Activated CD4-positive, alpha-beta T cell treated with anti-CD3 and anti-CD28 coated beads for 36 hours (primary cell): Measurements from ENCODE around the gene ACHE. TPM values are rescaled to one million over a fixed set of nuclear protein-coding genes. Genes with fewer than 3 reads are reported as not detected.
A peak's percentile ranks its signal among the peaks of the same experiment; 100 is the strongest.

Source experiments
- ATAC-seq: fragments of 200-7000 bp; cut with Tn5 transposase; one replicate; pipeline ENCODE4 v1.10.0; 2021; ENCODE audit warnings: mild to moderate bottlenecking, moderate library complexity
- CTCF ChIA-PET: fragments of 350-600 bp; sonication (Branson Sonifier 250); formaldehyde crosslinking; loops from one replicate; lab custom pipeline; 2021; ENCODE audit warnings: antibody characterized with exemption; lab: Charles Lee
- POLR2A ChIA-PET: fragments of 350-600 bp; sonication (Branson Sonifier 250); formaldehyde crosslinking; loops from one replicate; lab custom pipeline; 2021; ENCODE audit warnings: antibody characterized with exemption, inconsistent platforms; lab: Charles Lee
- DNase-seq: peaks from one replicate; pipeline ENCODE4 v3.0.0-alpha.2; 2020
- H3K27ac Mint-ChIP-seq: one replicate; pipeline ENCODE4 v1.8.0; 2021; ENCODE audit warnings: mixed read lengths
- H3K27me3 Mint-ChIP-seq: one replicate; pipeline ENCODE4 v1.8.0; 2021; ENCODE audit warnings: mixed read lengths
- H3K36me3 Mint-ChIP-seq: one replicate; pipeline ENCODE4 v1.8.0; 2021; ENCODE audit warnings: low read depth, mixed read lengths
- H3K4me1 Mint-ChIP-seq: one replicate; pipeline ENCODE4 v1.8.0; 2021; ENCODE audit warnings: mixed read lengths
- H3K4me3 Mint-ChIP-seq: one replicate; pipeline ENCODE4 v1.8.0; 2021; ENCODE audit warnings: mild to moderate bottlenecking, moderate library complexity, mixed read lengths
- H3K9me3 Mint-ChIP-seq: one replicate; pipeline ENCODE4 v1.8.0; 2021; ENCODE audit warnings: low read depth, mixed read lengths
- intact Hi-C, 2 experiments: fragments of 100-400 bp; cut with DNase I in 1 of 2; cut with micrococcal nuclease in 1 of 2; formaldehyde crosslinking; loops; one replicate each; pipeline versions ENCODE4 v1.14.2 to v1.15.1; 2022 to 2024; cut with DNase I, micrococcal nuclease
- total RNA-seq, 2 experiments: library from RNA; stranded (reverse); gene quantifications; one replicate each; pipeline ENCODE4 v1.2.3, GENCODE V29; 2021

Gene ACHE
- total RNA-seq, 2 experiments from 2014 or later, result 0.09 TPM; not detected in 1

DNA sequence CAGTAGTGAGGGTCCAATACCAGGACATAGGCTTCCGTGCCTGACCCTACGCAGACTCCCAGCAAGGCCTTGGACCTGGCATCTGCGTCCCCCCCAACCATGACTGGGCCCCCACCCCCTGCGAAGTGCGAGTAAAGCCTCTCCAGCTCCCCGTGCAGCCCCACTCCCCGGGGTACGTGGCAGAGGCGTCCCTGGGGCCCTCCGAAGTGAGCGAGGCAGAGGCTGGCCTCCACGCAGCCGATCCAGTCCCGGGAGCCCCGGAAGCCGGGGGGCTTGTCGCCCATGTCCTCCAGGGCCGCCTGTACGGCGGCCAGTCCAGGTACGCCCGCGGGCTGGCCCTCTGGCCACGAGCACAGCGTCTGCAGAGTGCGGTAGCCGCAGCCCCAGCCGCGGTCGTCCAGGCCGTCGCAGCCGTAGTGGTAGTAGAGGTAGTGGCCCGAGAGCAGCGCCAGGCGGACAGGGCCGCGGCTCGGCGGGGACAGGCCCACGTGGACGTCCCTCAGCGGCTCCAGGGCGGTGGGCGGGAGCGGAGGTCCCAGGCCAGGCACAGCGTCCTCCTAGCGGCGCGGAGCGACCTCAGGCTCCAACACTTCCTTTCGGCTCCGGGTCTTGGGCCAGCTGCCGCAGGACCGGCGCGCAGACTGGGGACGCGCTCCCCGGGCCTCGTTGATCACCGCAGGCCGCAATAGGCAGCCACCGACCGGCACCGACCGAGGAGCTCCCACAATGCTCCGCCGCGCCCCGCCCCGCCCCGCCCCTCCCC lies 6.5 kb downstream of the ACHE start, which contains the start of gene UFSP1:
UFSP1 (minus strand) TSS at position 728 of the 763 bp plus-strand sequence; CDS start at position 284, 444 bp downstream.
- CTCF ChIA-PET, result interaction anchor here (0.6 to 3.5 kb wide), 14 partner anchors 9 to 255 kb away, joined by 3 to 24 read pairs (median 6); partner anchors contain the start of genes POP7, SLC12A9 and SRRT
- Mint-ChIP-seq H3K27ac (peak within 1 kb of the TSS; percentile 91), H3K27me3 (peaks cover 13% of the 10 kb centered on the region), H3K36me3 (peaks cover 44% of the 10 kb centered on the region), H3K4me3 (peak within 1 kb of the TSS; percentile 77), H3K9me3 (no peaks in the 10 kb centered on the region), H3K4me1 (peaks cover 42% of the 10 kb centered on the region)
- intact Hi-C loops, result loop anchor here (1.0 to 5.0 kb wide), 9 partner anchors 14 to 329 kb away; partner anchors contain the start of genes SLC12A9 (in 2 of the 2), AP1S1 (in 1 of the 2), GNB2 (in 1 of the 2) and MOSPD3 (in 1 of the 2)
- DNase-seq (peak; percentile 37), ATAC-seq (peak; percentile 41)
- POLR2A ChIA-PET, result interaction anchor here (0.5 to 5.6 kb wide), 9 partner anchors 9 to 1093 kb away, joined by 3 to 73 read pairs (median 4); partner anchors contain the start of genes FBXO24, LRCH4, POP7 and SLC12A9

DNA sequence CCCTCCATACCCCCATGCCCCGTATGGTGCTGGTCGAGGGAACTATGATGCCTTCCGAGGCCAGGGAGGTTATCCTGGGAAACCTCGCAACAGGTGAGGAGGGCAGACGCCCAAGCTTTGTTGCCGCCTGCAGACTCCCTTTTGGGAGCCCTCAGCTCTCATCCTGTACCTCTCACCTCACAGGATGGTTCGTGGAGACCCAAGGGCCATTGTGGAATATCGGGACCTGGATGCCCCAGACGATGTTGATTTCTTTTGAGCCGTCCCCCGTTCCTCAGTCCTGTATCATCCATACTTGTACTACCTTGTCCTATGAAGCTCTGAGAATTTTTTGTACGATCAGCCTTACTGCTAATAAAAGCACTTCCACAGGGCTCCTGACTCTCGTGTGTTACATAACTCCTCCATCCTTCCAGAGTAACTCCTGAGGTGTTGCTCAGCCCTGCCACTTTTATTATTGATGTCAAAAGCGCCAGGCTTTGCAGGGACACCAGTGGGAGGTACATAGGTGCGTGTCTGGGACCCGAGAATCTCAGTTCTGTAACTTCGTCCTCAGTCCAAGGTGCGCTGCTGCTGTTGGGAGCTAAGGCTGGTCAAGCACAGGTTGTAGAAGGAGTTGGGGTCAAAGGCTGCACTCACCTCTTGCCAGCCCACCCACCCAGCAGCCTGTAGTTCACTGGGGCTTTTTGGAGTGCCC lies 7.2 kb downstream of the ACHE start:
- ChIA-PET POLR2A (interaction anchor here (0.7 to 5.6 kb wide), 3 partner anchors 10 to 1093 kb away, joined by 3 to 73 read pairs (median 9); partner anchors contain the start of gene SRRT), CTCF (interaction anchor here (0.6 to 3.5 kb wide), 8 partner anchors 9 to 208 kb away, joined by 3 to 24 read pairs (median 4); partner anchors contain the start of genes POP7, SLC12A9 and SRRT)
- H3K4me3 Mint-ChIP-seq, result peak overlapping the region; percentile 77
- intact Hi-C loops, result loop anchor here (2.0 to 5.0 kb wide), 4 partner anchors 36 to 279 kb away; partner anchors contain the start of genes AP1S1 (in 1 of the 2), SLC12A9 (in 1 of the 2), TRIM56 (in 1 of the 2) and VGF (in 1 of the 2)
- H3K27ac Mint-ChIP-seq, result peak overlapping the region; percentile 91
- ATAC-seq (no peak), DNase-seq (peak; percentile 16)
- peaks cover 11% of the 10 kb centered on the region for H3K27me3 Mint-ChIP-seq
- H3K9me3 Mint-ChIP-seq, result no peaks in the 10 kb centered on the region
- peaks cover 51% of the 10 kb centered on the region for H3K36me3 Mint-ChIP-seq
- H3K4me1 Mint-ChIP-seq, result peaks cover 42% of the 10 kb centered on the region

DNA sequence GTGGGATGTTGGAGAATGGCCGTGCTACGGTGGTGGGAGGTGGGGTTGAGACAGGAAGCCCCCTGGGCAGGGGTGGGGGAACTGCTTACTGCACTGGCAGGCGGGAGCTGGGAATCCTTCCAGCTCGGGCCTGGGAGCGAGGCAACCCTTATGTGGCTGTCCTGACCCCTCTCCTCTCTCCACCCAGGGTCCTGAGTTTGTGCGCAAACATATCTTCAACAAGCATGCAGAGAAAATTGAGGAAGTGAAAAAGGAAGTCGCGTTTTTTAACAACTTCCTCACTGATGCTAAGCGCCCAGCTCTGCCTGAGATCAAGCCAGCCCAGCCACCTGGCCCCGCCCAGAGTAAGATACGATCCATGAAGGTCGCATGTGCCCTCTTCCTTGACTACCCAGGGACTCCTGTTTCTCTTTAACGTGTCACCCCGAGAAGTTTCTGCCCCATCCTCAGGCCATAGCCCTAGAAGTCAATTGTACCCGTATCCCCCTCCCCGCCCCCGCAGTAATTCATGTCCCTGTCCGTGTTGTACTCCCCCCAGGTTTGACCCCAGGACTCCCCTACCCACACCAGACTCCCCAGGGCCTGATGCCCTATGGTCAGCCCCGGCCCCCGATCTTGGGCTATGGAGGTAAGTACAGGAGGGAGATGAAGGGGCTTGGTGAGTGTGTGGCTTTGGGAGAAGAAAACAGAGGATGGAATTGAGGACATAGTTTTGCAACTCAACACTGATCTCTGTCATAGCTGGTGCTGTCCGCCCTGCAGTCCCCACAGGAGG lies 8.0 kb downstream of the ACHE start:
- H3K4me3 Mint-ChIP-seq, result peak overlapping the region; percentile 77
- H3K9me3 Mint-ChIP-seq, result no peaks in the 10 kb centered on the region
- peaks cover 57% of the 10 kb centered on the region for H3K36me3 Mint-ChIP-seq
- peaks cover 11% of the 10 kb centered on the region for H3K27me3 Mint-ChIP-seq
- ChIA-PET POLR2A (interaction anchor here (2.0 to 5.6 kb wide), 2 partner anchors 9 to 12 kb away, joined by 9 to 73 read pairs; partner anchors contain the start of gene SRRT), CTCF (interaction anchor here (0.6 to 3.5 kb wide), 7 partner anchors 8 to 208 kb away, joined by 3 to 24 read pairs (median 4); partner anchors contain the start of genes POP7 and SRRT)
- intact Hi-C loops, result loop anchor here (1.0 to 5.0 kb wide), 5 partner anchors 12 to 280 kb away; partner anchors contain the start of genes AP1S1 (in 1 of the 2), SLC12A9 (in 1 of the 2), SRRT (in 1 of the 2) and TRIM56 (in 1 of the 2)
- DNase-seq, result peak; percentile 72
- H3K27ac Mint-ChIP-seq, result peak overlapping the region; percentile 91
- H3K4me1 Mint-ChIP-seq, result peaks cover 46% of the 10 kb centered on the region
- ATAC-seq, result peak; percentile 32

DNA sequence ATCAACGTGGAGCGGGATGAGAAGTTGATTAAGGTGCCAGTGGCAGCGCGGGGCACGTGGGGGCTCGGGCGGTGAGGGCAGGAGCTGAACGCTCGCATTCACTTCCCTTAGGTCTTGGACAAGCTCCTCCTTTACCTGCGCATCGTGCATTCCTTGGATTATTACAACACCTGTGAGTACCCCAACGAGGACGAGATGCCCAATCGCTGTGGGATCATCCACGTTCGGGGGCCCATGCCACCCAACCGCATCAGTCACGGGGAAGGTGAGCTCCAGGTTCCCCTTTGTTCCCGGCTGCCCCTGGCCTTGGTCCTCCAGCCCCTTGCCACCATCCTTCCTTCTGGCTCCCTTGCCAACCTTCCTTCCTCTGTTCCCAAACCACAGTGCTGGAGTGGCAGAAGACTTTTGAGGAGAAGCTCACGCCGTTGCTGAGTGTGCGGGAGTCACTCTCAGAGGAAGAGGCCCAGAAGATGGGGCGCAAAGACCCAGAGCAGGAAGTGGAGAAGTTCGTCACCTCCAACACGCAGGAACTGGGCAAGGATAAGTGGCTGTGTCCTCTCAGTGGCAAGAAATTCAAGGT lies 8.7 kb downstream of the ACHE start:
- POLR2A ChIA-PET, result interaction anchor here (2.0 to 5.6 kb wide), 2 partner anchors 9 to 11 kb away, joined by 9 to 73 read pairs; partner anchors contain the start of gene SRRT

DNA sequence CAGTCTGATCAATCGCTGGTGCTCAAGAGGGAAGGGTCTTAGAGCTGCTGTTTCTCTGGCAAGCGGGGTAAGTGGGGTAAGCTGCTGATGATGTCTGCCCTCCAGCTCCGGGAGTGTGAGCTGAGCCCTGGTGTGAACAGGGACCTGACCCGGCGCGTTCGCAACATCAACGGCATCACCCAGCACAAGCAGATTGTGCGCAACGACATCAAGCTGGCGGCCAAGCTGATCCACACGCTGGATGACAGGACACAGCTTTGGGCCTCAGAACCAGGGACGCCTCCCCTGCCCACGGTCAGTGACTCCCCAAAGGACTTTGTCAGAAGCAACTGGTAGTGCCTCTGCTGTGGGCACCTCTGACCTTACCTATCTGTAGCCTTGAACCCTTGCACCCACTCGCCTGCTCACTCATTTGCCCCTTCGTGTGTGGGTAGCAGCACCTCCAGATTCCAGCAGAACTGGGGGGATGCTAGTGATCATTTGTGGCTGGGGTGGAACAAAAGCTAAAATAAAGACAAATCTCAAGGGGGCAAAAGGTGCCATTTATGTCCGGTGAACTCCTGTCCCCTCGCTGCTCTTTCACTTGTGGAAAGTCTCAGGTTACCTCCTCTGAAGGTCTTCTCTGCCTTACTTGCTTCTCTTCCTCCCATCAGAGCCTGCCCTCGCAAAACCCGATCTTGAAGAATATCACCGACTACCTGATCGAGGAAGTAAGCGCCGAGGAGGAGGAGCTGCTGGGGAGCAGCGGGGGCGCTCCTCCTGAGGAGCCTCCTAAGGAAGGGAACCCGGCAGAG lies 9.3 kb downstream of the ACHE start:
- ChIA-PET CTCF (interaction anchor here (0.6 to 3.5 kb wide), 3 partner anchors 9 to 1412 kb away, joined by 3 to 24 read pairs (median 3); partner anchors contain the start of gene SRRT), POLR2A (interaction anchor here (5.6 kb wide), 1 partner anchor 11 kb away, joined by 73 read pairs; the partner anchor contains the start of gene SRRT)
- Mint-ChIP-seq H3K4me1 (peaks cover 40% of the 10 kb centered on the region), H3K27me3 (peaks cover 2% of the 10 kb centered on the region), H3K9me3 (no peaks in the 10 kb centered on the region), H3K4me3 (no peak overlapping the region), H3K27ac (peak overlapping the region; percentile 53), H3K36me3 (peaks cover 65% of the 10 kb centered on the region)
- ATAC-seq (no peak), DNase-seq (no peak)
- intact Hi-C loops, result loop anchor here in 1 of 2 experiments (5.0 kb wide), 2 partner anchors 266 to 281 kb away; partner anchors contain the start of genes AP1S1 and VGF

More for the DNA sequence above, 8.7 kb downstream of the ACHE start:
- DNase-seq, result peak; percentile 39
- Mint-ChIP-seq H3K9me3 (no peaks in the 10 kb centered on the region), H3K27ac (peak overlapping the region; percentile 91), H3K4me1 (peaks cover 45% of the 10 kb centered on the region), H3K36me3 (peaks cover 61% of the 10 kb centered on the region), H3K27me3 (peaks cover 7% of the 10 kb centered on the region), H3K4me3 (peak overlapping the region; percentile 77)
- no peak for ATAC-seq
- CTCF ChIA-PET, result interaction anchor here (0.7 to 3.5 kb wide), 3 partner anchors 9 to 84 kb away, joined by 3 to 24 read pairs (median 3); partner anchors contain the start of gene SRRT
- intact Hi-C loops, result loop anchor here (1.0 to 5.0 kb wide), 3 partner anchors 12 to 280 kb away; partner anchors contain the start of genes AP1S1 (in 1 of the 2), SRRT (in 1 of the 2) and VGF (in 1 of the 2)

DNA sequence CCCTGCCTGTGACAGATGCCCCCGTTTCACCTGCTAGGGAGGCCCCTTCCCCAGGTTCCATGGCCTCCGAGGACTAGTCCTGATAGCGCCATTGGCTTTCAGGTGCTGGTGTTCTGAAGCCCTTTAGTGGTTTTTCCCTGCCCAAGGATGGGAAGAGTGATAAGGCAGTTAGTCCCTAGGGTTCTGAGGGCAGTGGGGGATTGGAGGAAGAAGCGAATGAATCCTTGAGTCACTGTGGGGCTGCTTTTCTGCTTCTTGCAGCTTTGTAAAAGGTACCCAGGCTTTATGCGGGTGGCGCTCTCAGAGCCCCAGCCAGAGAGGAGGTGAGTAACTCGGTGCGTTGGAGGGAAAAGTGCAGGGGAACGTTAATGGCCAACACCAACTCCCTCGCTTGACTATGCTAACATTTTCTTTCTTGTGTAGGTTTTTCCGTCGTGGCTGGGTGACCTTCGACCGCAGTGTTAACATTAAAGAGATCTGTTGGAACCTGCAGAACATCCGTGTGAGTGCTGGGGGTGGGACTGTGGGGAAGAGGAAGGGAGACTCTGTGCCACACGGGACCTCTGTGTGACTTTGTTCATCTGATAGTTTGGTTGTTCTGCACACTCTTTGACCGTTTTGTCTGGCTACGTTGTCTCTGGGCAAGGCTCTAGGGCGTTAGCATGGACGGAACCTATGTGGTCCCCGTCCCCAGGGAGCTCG lies 10.1 kb downstream of the ACHE start:
- POLR2A ChIA-PET, result interaction anchor here (5.6 kb wide), 1 partner anchor 10 kb away, joined by 73 read pairs; the partner anchor contains the start of gene SRRT
- ATAC-seq (no peak), DNase-seq (peak; percentile 13)
- intact Hi-C loops, result loop anchor here in 1 of 2 experiments (5.0 kb wide), 2 partner anchors 267 to 282 kb away; partner anchors contain the start of genes AP1S1 and VGF
- Mint-ChIP-seq H3K4me1 (peaks cover 39% of the 10 kb centered on the region), H3K9me3 (no peaks in the 10 kb centered on the region), H3K4me3 (no peak overlapping the region), H3K36me3 (peaks cover 71% of the 10 kb centered on the region), H3K27ac (no peak overlapping the region), H3K27me3 (no peaks in the 10 kb centered on the region)
- CTCF ChIA-PET, result interaction anchor here (0.6 to 3.5 kb wide), 2 partner anchors 10 to 1412 kb away, joined by 3 to 24 read pairs; partner anchors contain the start of gene SRRT

DNA sequence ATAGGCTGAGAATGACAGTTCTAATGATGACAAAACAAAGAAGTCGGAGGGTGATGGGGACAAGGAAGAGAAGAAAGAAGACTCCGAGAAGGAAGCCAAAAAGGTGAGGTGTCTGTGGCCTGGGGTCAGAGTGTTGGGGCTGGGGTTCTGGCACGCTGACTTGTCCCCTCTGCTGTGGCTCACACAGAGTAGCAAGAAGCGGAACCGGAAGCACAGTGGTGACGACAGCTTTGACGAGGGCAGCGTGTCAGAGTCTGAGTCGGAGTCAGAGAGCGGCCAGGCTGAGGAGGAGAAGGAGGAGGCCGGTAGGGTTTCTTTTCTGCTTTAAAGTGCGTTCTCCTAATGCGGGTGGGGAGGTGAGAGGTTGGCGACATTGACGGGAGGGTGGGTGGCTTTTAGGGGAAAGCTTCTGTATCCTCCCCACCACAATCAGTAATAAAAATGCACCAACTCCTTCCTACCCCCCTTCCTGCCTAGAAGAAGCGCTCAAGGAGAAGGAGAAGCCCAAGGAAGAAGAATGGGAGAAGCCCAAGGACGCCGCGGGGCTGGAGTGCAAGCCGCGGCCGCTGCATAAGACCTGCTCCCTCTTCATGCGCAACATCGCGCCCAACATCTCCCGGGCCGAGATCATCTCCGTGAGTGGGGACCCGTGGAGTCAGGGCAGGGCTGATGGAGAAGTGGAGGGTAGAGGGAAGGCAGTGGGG lies 10.8 kb downstream of the ACHE start:
- no peaks in the 10 kb centered on the region for H3K27me3 Mint-ChIP-seq
- DNase-seq, result peak; percentile 40
- POLR2A ChIA-PET, result interaction anchor here (5.6 kb wide), 1 partner anchor 9 kb away, joined by 73 read pairs; the partner anchor contains the start of gene SRRT
- no peaks in the 10 kb centered on the region for H3K9me3 Mint-ChIP-seq
- CTCF ChIA-PET, result interaction anchor here (0.7 kb wide), 1 partner anchor 855 kb away, joined by 3 read pairs; no protein-coding TSS in a partner anchor
- H3K4me1 Mint-ChIP-seq, result peaks cover 37% of the 10 kb centered on the region
- intact Hi-C loops, result loop anchor here in 1 of 2 experiments (5.0 kb wide), 2 partner anchors 267 to 282 kb away; partner anchors contain the start of genes AP1S1 and VGF
- peak overlapping the region; percentile 15 for H3K27ac Mint-ChIP-seq
- no peak for ATAC-seq
- H3K4me3 Mint-ChIP-seq, result peak overlapping the region; percentile 8
- peaks cover 75% of the 10 kb centered on the region for H3K36me3 Mint-ChIP-seq
